ENCODE results near the gene SPINT2. TPM values are rescaled to one million over a fixed set of nuclear protein-coding genes. Genes with fewer than 3 reads are reported as not detected.
A peak's percentile ranks its signal among the peaks of the same experiment; 100 is the strongest.
"Not testable (repeated sequence)": the region's sequence is repeated elsewhere in the genome, so short reads cannot be mapped to it uniquely, and the experiment has no call there.

SPINT2 gene
- total RNA-seq, 1 experiment from 2014 or later: 240 TPM

- DNase-seq (ENCODE audit: low spot score): no peak
- in situ Hi-C loops (cut with HindIII; ENCODE audit: low sequenced_read_pairs): no loop called here
Observed at GRCh38 chr19:38231918-38232317, 32.5 kb upstream of the SPINT2 start.

GRCh38 chr19:38233740-38234251 is 30.6 kb upstream of the SPINT2 start:
- in situ Hi-C loops (cut with HindIII; ENCODE audit: low sequenced_read_pairs): no loop called here
- DNase-seq (ENCODE audit: low spot score): peak; percentile 45

- no peak for DNase-seq (ENCODE audit: low spot score)
- in situ Hi-C loops (cut with HindIII; ENCODE audit: low sequenced_read_pairs): no loop called here
Observed at GRCh38 chr19:38234615-38235014, 29.8 kb upstream of the SPINT2 start.

- no peak for DNase-seq (ENCODE audit: low spot score)
- in situ Hi-C loops (cut with HindIII; ENCODE audit: low sequenced_read_pairs): no loop called here
Observed at GRCh38 chr19:38239816-38240215, 24.6 kb upstream of the SPINT2 start.

GRCh38 chr19:38243279-38243673 is 21.1 kb upstream of the SPINT2 start:
- DNase-seq (ENCODE audit: low spot score): no peak
- in situ Hi-C loops (cut with HindIII; ENCODE audit: low sequenced_read_pairs): no loop called here

- no peak for DNase-seq (ENCODE audit: low spot score)
- in situ Hi-C loops (cut with HindIII; ENCODE audit: low sequenced_read_pairs): no loop called here
Observed at GRCh38 chr19:38245826-38246498, 18.4 kb upstream of the SPINT2 start.

- in situ Hi-C loops (cut with HindIII; ENCODE audit: low sequenced_read_pairs): no loop called here
Observed at GRCh38 chr19:38247126-38247525, 17.2 kb upstream of the SPINT2 start.

GRCh38 chr19:38247734-38248268 is 16.6 kb upstream of the SPINT2 start:
- in situ Hi-C loops (cut with HindIII; ENCODE audit: low sequenced_read_pairs): no loop called here
- no peak for DNase-seq (ENCODE audit: low spot score)

More at GRCh38 chr19:38247126-38247525, 17.2 kb upstream of the SPINT2 start:
- no peak for DNase-seq (ENCODE audit: low spot score)

- DNase-seq (ENCODE audit: low spot score): no peak
- in situ Hi-C loops (cut with HindIII; ENCODE audit: low sequenced_read_pairs): no loop called here
Observed at GRCh38 chr19:38248421-38248820, 16.0 kb upstream of the SPINT2 start.

GRCh38 chr19:38250428-38250820 is 13.9 kb upstream of the SPINT2 start:
- in situ Hi-C loops (cut with HindIII; ENCODE audit: low sequenced_read_pairs): no loop called here

GRCh38 chr19:38250821-38251563 is 13.4 kb upstream of the SPINT2 start:
- in situ Hi-C loops (cut with HindIII; ENCODE audit: low sequenced_read_pairs): no loop called here
- DNase-seq (ENCODE audit: low spot score): no peak

More at GRCh38 chr19:38250428-38250820, 13.9 kb upstream of the SPINT2 start:
- no peak for DNase-seq (ENCODE audit: low spot score)

- DNase-seq (ENCODE audit: low spot score): no peak
- in situ Hi-C loops (cut with HindIII; ENCODE audit: low sequenced_read_pairs): no loop called here
Observed at GRCh38 chr19:38251564-38252051, 12.8 kb upstream of the SPINT2 start.

- no peak for DNase-seq (ENCODE audit: low spot score)
- in situ Hi-C loops (cut with HindIII; ENCODE audit: low sequenced_read_pairs): no loop called here
Observed at GRCh38 chr19:38252385-38252784, 12.0 kb upstream of the SPINT2 start.

- in situ Hi-C loops (cut with HindIII; ENCODE audit: low sequenced_read_pairs): no loop called here
Observed at GRCh38 chr19:38252941-38253691, 11.3 kb upstream of the SPINT2 start.

GRCh38 chr19:38253788-38254187 is 10.6 kb upstream of the SPINT2 start:
- in situ Hi-C loops (cut with HindIII; ENCODE audit: low sequenced_read_pairs): no loop called here
- no peak for DNase-seq (ENCODE audit: low spot score)

More at GRCh38 chr19:38252941-38253691, 11.3 kb upstream of the SPINT2 start:
- no peak for DNase-seq (ENCODE audit: low spot score)

GRCh38 chr19:38255383-38256014 is 8.9 kb upstream of the SPINT2 start:
- no peak for DNase-seq (ENCODE audit: low spot score)
- in situ Hi-C loops (cut with HindIII; ENCODE audit: low sequenced_read_pairs): no loop called here

- DNase-seq (ENCODE audit: low spot score); in situ Hi-C loops (cut with HindIII; ENCODE audit: low sequenced_read_pairs): not testable (repeated sequence)
Observed at GRCh38 chr19:38261942-38262341, 2.4 kb upstream of the SPINT2 start.

GRCh38 chr19:38262585-38263268 is 1.6 kb upstream of the SPINT2 start:
- in situ Hi-C loops (cut with HindIII; ENCODE audit: low sequenced_read_pairs): no loop called here
- no peak for DNase-seq (ENCODE audit: low spot score)

Data from G401 (cell line).